Thyroid gland (tissue), 4 donors: ENCODE measurements around the gene PLPPR5.

Source experiments
- POLR2A ChIP-seq, 2 donors: fragments of 450-650 bp; IDR thresholded peaks; one replicate each; pipeline ENCODE4 v1.6.1; 2017; ENCODE audit warnings: antibody characterized with exemption in 2 of 2, mild to moderate bottlenecking in 2 of 2, moderate library complexity in 1 of 2
- TF ChIP-seq, protein P1 (sequence below), 6 experiments: fragments of 200-600 bp in 3 of 6; fragments of 450-650 bp in 3 of 6; sonication (generic) in 3 of 6; IDR thresholded peaks; one replicate each; pipeline ENCODE4 v1.5.1; 2016 to 2019; ENCODE audit warnings: antibody characterized with exemption in 6 of 6, mild to moderate bottlenecking in 2 of 6, inconsistent platforms in 1 of 6, moderate library complexity in 1 of 6

DNA sequence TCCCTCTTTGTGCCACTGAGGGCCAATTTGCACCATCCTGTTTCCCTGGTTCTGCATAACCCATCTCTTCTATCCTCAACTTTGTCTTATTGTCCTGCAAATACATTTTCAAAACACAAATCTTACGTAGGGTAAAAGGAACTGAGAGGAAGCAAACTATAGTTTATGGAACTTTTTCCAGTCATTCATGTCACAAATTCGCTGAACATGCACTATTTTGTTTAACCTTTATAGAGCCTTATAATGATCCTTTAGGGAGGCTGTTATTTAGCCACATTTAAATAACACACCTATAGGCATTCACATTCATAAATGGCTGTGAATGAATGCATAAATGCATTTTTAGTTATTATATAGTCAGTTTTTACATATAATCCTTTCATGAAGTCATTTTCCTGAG, 85.0 kb downstream of the PLPPR5 start:
- TF ChIP-seq POLR2A (IDR thresholded peaks at IDR 0.05), result no peak
- TF ChIP-seq, protein P1, sequence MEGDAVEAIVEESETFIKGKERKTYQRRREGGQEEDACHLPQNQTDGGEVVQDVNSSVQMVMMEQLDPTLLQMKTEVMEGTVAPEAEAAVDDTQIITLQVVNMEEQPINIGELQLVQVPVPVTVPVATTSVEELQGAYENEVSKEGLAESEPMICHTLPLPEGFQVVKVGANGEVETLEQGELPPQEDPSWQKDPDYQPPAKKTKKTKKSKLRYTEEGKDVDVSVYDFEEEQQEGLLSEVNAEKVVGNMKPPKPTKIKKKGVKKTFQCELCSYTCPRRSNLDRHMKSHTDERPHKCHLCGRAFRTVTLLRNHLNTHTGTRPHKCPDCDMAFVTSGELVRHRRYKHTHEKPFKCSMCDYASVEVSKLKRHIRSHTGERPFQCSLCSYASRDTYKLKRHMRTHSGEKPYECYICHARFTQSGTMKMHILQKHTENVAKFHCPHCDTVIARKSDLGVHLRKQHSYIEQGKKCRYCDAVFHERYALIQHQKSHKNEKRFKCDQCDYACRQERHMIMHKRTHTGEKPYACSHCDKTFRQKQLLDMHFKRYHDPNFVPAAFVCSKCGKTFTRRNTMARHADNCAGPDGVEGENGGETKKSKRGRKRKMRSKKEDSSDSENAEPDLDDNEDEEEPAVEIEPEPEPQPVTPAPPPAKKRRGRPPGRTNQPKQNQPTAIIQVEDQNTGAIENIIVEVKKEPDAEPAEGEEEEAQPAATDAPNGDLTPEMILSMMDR (IDR thresholded peaks at IDR 0.05), result no peak
